ENCODE results near the gene HOOK2. TPM values are rescaled to one million over a fixed set of nuclear protein-coding genes. Genes with fewer than 3 reads are reported as not detected.
A peak's percentile ranks its signal among the peaks of the same experiment; 100 is the strongest.

HOOK2 gene
- total and polyA plus RNA-seq, 2 of the 8 experiments (the other 6 are each of a cell fraction or from before 2014, with no cell fraction given): 23.8 to 63.2 TPM

- TF ChIP-seq ATF3 (IDR thresholded peaks at IDR 0.05; ENCODE audit: insufficient read depth, low read depth, low read length) (peak; percentile 87), BRCA1 (IDR thresholded peaks at IDR 0.05; ENCODE audit: low read depth, low read length) (peak; percentile 39; the same call in 1 of the 2 replicates), RAD21 (IDR thresholded peaks at IDR 0.05 in 1 of 2, conservative IDR thresholded peaks at IDR 0.05 in 1 of 2; ENCODE audit: low read depth in 2 of 2, low read length in 2 of 2) (no peak), SRF (IDR thresholded peaks at IDR 0.05; ENCODE audit: low read depth, low read length) (no peak), CHD2 (IDR thresholded peaks at IDR 0.05; ENCODE audit: low read length) (peak; percentile 84), PHF8 (conservative IDR thresholded peaks at IDR 0.05; ENCODE audit: low read depth, low read length) (peak; percentile 84), MAX (IDR thresholded peaks at IDR 0.05) (peak; percentile 91), SP4 (IDR thresholded peaks at IDR 0.05; ENCODE audit: low read length) (no peak; the same call in 1 of the 2 replicates), KDM4A (IDR thresholded peaks at IDR 0.05; ENCODE audit: low read depth, low read length, severe bottlenecking) (peak; percentile 77), HDAC2 (IDR thresholded peaks at IDR 0.05; ENCODE audit: borderline replicate concordance in 1 of 2, low read depth in 2 of 2, low read length in 2 of 2) (peak in 1 of 2 experiments; percentile 79; a peak in 1 of 4 replicates), POLR2A (IDR thresholded peaks at IDR 0.05; ENCODE audit: control extremely low read depth in 1 of 2, low read depth in 2 of 2, low read length in 2 of 2) (peak in 1 of 2 experiments; percentile 62; a peak in 2 of 3 replicates), E2F6 (IDR thresholded peaks at IDR 0.05) (peak; percentile 25), TAF1 (IDR thresholded peaks at IDR 0.05; ENCODE audit: low read depth, low read length) (peak; percentile 25; the same call in 1 of the 2 replicates), SIX5 (IDR thresholded peaks at IDR 0.05; ENCODE audit: low read depth, low read length) (no peak), ASH2L (IDR thresholded peaks at IDR 0.05; ENCODE audit: low read length) (peak; percentile 29), YY1 (IDR thresholded peaks at IDR 0.05; ENCODE audit: low read depth, low read length) (no peak), BACH1 (IDR thresholded peaks at IDR 0.05; ENCODE audit: low read length) (peak; percentile 62), SAP30 (IDR thresholded peaks at IDR 0.05; ENCODE audit: insufficient read depth, insufficient replicate concordance, low read length) (peak; percentile 59)
These were observed at the start of gene HOOK2 (continued) for GRCh38 chr19:12774588-12775555.
